ENCODE results near the gene ETS1. TPM values are rescaled to one million over a fixed set of nuclear protein-coding genes. Genes with fewer than 3 reads are reported as not detected.
A peak's percentile ranks its signal among the peaks of the same experiment; 100 is the strongest.

ETS1 gene
- total RNA-seq, 1 donor from 2014 or later = 517 TPM

DNA sequence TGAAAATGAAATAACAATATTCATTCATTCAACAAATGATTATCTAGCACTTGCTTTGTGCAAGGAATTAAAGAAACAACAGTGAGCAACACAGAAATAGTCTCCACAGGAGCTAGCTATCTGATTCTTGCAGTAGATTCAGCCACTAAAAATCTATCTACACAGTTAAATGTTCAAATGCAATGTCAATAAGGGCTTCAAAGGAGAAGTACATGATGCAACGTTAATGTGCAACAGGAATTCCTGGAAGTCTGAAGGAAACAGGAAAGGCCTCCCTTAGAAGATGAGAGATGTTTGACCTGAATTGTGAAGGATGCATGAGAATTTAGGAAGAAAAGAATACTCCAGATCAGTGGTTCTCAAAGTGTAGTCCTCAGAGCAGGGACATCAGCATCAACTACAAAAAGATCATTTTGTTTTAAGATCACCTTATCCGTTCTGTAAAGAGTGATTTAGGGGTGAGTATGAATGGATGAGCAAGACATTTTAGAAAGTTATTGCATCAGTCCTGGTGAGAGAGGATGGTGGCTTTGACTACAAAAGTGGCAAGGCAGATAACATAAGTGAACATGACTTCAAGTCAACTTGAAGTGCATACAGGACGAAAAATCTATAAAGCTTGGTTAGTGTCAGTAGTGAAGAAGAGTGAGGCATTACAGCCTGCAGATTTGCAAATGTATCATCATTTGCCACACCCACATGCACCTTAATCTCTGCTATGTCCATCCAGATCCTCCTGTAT, 96.0 kb downstream of the ETS1 start:
- intact Hi-C loops (cut with micrococcal nuclease) = loop anchor here (1.0 to 5.0 kb wide), 2 partner anchors 8 to 319 kb away; no protein-coding TSS in a partner anchor
- H3K9me3 Mint-ChIP-seq = no peaks in the 10 kb centered on the region
- H3K27ac Mint-ChIP-seq = peak overlapping the region; percentile 92
- H3K4me3 Mint-ChIP-seq (ENCODE audit: low read depth) = peak overlapping the region; percentile 68
- H3K4me1 Mint-ChIP-seq (ENCODE audit: low read depth) = peaks cover 90% of the 10 kb centered on the region
- H3K27me3 Mint-ChIP-seq (ENCODE audit: low read depth) = no peaks in the 10 kb centered on the region
- DNase-seq (ENCODE audit: low spot score) = no peak
- peaks cover 94% of the 10 kb centered on the region for H3K36me3 Mint-ChIP-seq (ENCODE audit: low read depth)

DNA sequence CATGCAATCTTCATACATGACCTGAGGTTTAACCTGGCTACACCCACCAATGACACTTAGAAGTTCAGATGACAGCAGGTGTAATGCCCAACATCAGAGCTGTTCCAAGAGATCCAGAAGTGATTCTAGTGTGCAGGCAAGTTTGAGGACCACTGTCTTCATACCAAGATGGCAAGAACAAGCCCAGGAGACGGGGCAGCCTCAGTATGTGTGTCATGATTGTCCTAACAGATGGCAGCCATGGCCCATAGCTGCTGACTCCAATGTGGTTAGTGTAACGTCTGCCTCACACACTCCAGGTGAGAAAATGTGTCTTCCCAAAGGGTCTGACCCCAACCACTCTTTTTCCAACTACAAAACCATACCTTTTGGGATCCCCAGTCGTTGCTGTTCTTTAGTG, 97.3 kb downstream of the ETS1 start:
- peak overlapping the region; percentile 68 for H3K27ac Mint-ChIP-seq
- DNase-seq (ENCODE audit: low spot score) = no peak
- peaks cover 94% of the 10 kb centered on the region for H3K36me3 Mint-ChIP-seq (ENCODE audit: low read depth)
- H3K27me3 Mint-ChIP-seq (ENCODE audit: low read depth) = no peaks in the 10 kb centered on the region
- H3K9me3 Mint-ChIP-seq = no peaks in the 10 kb centered on the region
- intact Hi-C loops (cut with micrococcal nuclease) = loop anchor here (5.0 kb wide), 1 partner anchor 318 kb away; no protein-coding TSS in a partner anchor
- peaks cover 90% of the 10 kb centered on the region for H3K4me1 Mint-ChIP-seq (ENCODE audit: low read depth)
- peak overlapping the region; percentile 38 for H3K4me3 Mint-ChIP-seq (ENCODE audit: low read depth)

DNA sequence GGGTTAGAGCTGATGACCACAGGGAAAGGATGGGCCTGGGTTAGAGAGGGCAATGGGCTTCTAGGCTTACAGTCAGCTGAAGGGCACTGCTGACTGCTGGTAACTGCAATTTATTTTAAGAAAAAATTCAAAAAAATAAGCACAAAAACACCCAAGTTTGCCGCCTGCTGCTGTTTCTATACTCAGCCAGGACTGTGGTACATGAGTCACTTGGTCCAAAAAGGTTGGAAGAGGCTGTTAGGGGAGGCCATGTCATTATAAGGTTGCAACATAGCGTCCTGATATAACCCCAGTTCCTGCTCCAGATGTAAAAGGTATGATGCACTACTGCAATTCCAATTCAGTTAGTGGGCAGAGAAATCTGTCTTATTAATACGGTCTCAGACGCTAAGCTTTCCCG, 98.9 kb downstream of the ETS1 start:
- peak overlapping the region; percentile 42 for H3K4me3 Mint-ChIP-seq (ENCODE audit: low read depth)
- peaks cover 91% of the 10 kb centered on the region for H3K4me1 Mint-ChIP-seq (ENCODE audit: low read depth)
- peak overlapping the region; percentile 68 for H3K27ac Mint-ChIP-seq
- H3K36me3 Mint-ChIP-seq (ENCODE audit: low read depth) = peaks cover 96% of the 10 kb centered on the region
- no peaks in the 10 kb centered on the region for H3K9me3 Mint-ChIP-seq
- no peaks in the 10 kb centered on the region for H3K27me3 Mint-ChIP-seq (ENCODE audit: low read depth)
- no peak for DNase-seq (ENCODE audit: low spot score)
- intact Hi-C loops (cut with micrococcal nuclease) = loop anchor here (1.0 kb wide), 1 partner anchor 9 kb away; no protein-coding TSS in a partner anchor

DNA sequence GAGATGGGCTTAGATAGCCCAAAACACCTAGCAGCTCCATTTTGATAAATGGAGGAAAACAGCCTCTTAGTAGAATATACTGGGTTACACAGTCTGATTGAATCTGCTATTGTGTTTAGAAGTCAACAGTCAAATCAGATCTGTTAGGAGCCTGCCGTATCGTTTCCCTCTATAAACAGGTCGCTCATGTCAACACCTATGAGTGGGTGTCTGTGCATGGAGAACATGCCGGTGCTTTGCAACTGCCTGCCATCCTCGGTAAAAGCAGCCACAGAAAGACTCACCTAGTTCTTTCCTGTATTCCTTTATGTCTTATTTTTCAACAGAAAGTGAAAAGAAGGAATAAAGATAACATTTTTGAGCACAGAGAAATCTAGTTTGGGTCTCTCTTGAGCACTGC, 99.4 kb downstream of the ETS1 start:
- no peak for DNase-seq (ENCODE audit: low spot score)
- intact Hi-C loops (cut with micrococcal nuclease) = loop anchor here (1.0 kb wide), 1 partner anchor 9 kb away; no protein-coding TSS in a partner anchor
- H3K4me3 Mint-ChIP-seq (ENCODE audit: low read depth) = peak overlapping the region; percentile 42
- peak overlapping the region; percentile 68 for H3K27ac Mint-ChIP-seq
- H3K4me1 Mint-ChIP-seq (ENCODE audit: low read depth) = peaks cover 91% of the 10 kb centered on the region
- H3K36me3 Mint-ChIP-seq (ENCODE audit: low read depth) = peaks cover 96% of the 10 kb centered on the region
- H3K9me3 Mint-ChIP-seq = no peaks in the 10 kb centered on the region
- H3K27me3 Mint-ChIP-seq (ENCODE audit: low read depth) = no peaks in the 10 kb centered on the region

DNA sequence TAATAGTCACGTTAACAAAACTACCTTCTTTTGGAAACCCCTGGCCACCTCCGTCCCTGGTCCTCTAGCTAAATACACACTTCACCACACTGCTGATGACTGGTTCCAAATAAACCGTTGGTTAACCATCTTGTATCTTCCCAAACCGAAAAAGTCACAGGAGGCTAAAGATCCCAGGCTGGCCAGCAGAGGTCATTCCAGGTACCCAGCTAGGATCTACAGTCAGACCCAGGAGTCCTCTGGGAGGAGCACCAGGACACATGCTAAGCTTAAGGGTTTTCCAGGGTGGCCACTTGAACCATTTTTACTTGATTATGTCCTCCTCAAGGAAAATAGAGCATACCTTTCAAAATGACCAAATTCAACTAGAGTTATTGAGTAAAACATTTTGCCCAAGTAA, 103.2 kb downstream of the ETS1 start:
- Mint-ChIP-seq H3K27me3 (ENCODE audit: low read depth) (no peaks in the 10 kb centered on the region), H3K36me3 (ENCODE audit: low read depth) (peaks cover 98% of the 10 kb centered on the region), H3K9me3 (no peaks in the 10 kb centered on the region), H3K4me3 (ENCODE audit: low read depth) (peak overlapping the region; percentile 62), H3K27ac (peak overlapping the region; percentile 95), H3K4me1 (ENCODE audit: low read depth) (peaks cover 91% of the 10 kb centered on the region)
- intact Hi-C loops (cut with micrococcal nuclease) = loop anchor here (5.0 kb wide), 1 partner anchor 208 kb away; the partner anchor contains the start of gene FLI1
- DNase-seq (ENCODE audit: low spot score) = no peak

DNA sequence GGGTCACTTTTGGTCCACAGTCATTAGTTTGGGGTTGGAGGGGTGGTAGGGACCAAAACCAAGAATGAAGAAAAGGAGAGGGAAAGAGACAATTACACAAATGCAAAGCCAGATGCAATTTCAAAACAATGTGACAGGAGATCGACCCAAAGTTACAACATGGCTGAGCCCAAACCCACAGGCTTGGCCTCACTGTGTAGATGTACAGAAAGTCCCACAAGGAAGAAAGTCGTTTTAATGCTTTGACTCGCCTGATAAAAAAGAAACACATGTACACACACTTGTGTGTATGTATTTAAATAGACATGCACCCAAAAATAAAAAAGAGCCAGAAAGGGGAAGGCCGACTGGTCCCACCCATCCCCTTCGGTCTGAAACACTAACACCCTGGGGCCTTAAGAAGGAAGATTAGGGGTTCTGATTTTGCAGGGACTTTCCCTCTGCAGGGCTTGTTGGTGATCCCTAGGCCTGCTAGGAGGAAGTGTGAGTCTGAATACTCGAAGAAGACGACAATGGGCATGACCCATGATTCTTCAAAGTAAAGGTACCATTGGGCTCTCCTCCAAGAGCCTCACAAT, 104.1 kb downstream of the ETS1 start:
- Mint-ChIP-seq H3K27me3 (ENCODE audit: low read depth) (no peaks in the 10 kb centered on the region), H3K4me1 (ENCODE audit: low read depth) (peaks cover 92% of the 10 kb centered on the region), H3K36me3 (ENCODE audit: low read depth) (peaks cover 98% of the 10 kb centered on the region), H3K9me3 (no peaks in the 10 kb centered on the region), H3K27ac (peak overlapping the region; percentile 95), H3K4me3 (ENCODE audit: low read depth) (peak overlapping the region; percentile 75)
- intact Hi-C loops (cut with micrococcal nuclease) = loop anchor here (1.0 to 5.0 kb wide), 4 partner anchors 8 to 209 kb away; partner anchors contain the start of gene FLI1
- no peak for DNase-seq (ENCODE audit: low spot score)

DNA sequence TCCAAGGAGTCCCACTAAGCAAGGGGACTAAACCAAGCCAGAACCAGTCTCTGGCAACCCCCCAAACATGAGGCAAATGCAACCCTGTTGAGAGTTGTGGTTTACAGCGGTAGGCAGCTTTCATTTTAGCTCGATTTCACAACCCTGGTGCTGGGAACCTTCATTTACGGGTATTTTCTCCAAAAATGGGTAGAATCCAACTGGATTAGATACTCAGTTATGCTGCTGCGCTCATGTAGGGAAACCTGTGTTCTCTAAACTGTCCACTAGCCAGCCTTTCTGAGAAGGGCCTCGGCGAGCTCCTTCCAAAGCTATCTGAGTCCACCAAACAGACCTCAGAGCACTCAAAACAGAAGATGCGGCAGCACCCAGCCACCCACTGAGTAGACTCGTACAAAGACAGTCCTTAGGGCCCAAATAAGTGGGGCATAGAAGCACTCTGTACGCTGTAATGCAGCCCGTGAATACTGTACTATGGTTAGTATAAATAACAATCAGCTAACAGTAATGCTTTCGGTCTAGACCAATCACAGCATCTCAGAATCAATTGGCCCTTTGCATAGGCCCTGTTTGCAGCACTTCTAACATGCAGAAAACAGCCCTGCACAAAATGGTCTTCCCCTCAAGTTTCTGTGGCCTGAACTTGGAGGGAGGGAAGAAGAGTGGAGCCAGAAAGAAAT, 104.7 kb downstream of the ETS1 start:
- H3K36me3 Mint-ChIP-seq (ENCODE audit: low read depth) = peaks cover 98% of the 10 kb centered on the region
- H3K27ac Mint-ChIP-seq = peak overlapping the region; percentile 95
- H3K4me1 Mint-ChIP-seq (ENCODE audit: low read depth) = peaks cover 91% of the 10 kb centered on the region
- peak overlapping the region; percentile 75 for H3K4me3 Mint-ChIP-seq (ENCODE audit: low read depth)
- DNase-seq (ENCODE audit: low spot score) = no peak
- intact Hi-C loops (cut with micrococcal nuclease) = loop anchor here (1.0 to 5.0 kb wide), 5 partner anchors 9 to 210 kb away; partner anchors contain the start of gene FLI1
- H3K27me3 Mint-ChIP-seq (ENCODE audit: low read depth) = no peaks in the 10 kb centered on the region
- H3K9me3 Mint-ChIP-seq = no peaks in the 10 kb centered on the region

DNA sequence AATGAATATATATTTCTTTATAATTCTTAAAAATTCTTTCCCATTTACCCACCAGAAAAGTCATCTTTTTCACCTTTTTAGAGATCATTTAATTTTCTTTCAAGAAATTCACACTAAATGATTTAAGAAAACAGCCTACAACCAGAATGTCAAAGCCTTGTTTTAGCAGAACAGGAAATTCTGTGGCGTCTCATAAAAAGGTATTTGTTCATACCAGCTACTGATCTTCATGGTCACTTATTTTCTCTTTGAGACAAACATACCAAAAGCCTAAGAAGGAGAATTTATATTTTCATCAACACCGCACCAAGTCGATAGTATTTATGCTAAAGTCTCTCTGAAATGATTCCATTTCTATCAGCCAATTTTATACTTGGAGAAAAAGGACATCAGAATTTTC, 105.3 kb downstream of the ETS1 start:
- peaks cover 100% of the 10 kb centered on the region for H3K36me3 Mint-ChIP-seq (ENCODE audit: low read depth)
- H3K9me3 Mint-ChIP-seq = no peaks in the 10 kb centered on the region
- H3K4me1 Mint-ChIP-seq (ENCODE audit: low read depth) = peaks cover 95% of the 10 kb centered on the region
- peak overlapping the region; percentile 95 for H3K27ac Mint-ChIP-seq
- intact Hi-C loops (cut with micrococcal nuclease) = loop anchor here (1.0 to 5.0 kb wide), 4 partner anchors 10 to 210 kb away; partner anchors contain the start of gene FLI1
- no peaks in the 10 kb centered on the region for H3K27me3 Mint-ChIP-seq (ENCODE audit: low read depth)
- H3K4me3 Mint-ChIP-seq (ENCODE audit: low read depth) = peak overlapping the region; percentile 75
- no peak for DNase-seq (ENCODE audit: low spot score)

DNA sequence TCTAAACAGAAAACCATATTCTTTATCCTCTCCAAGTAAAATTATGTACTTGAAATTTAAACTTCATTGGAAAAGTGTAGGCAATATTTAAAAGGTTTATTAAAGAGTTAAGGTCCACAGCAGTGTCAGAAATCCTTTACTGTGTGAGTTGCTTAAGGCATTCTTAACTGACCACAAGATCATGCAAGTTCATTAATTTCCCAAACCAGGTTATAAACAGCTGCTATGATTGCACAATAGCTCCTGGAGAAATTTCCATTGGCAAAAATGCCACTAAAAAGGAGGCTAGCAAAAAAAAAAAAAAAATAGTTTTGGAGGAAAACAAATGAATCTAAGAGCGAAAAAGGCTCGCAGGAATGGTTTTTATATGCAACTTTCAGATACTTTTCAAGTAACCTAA, 106.2 kb downstream of the ETS1 start:
- intact Hi-C loops (cut with micrococcal nuclease) = loop anchor here (5.0 kb wide), 1 partner anchor 211 kb away; the partner anchor contains the start of gene FLI1
- no peak for DNase-seq (ENCODE audit: low spot score)
- Mint-ChIP-seq H3K4me3 (ENCODE audit: low read depth) (peak overlapping the region; percentile 75), H3K27ac (peak overlapping the region; percentile 95), H3K9me3 (no peaks in the 10 kb centered on the region), H3K4me1 (ENCODE audit: low read depth) (peaks cover 95% of the 10 kb centered on the region), H3K27me3 (ENCODE audit: low read depth) (no peaks in the 10 kb centered on the region), H3K36me3 (ENCODE audit: low read depth) (peaks cover 100% of the 10 kb centered on the region)

DNA sequence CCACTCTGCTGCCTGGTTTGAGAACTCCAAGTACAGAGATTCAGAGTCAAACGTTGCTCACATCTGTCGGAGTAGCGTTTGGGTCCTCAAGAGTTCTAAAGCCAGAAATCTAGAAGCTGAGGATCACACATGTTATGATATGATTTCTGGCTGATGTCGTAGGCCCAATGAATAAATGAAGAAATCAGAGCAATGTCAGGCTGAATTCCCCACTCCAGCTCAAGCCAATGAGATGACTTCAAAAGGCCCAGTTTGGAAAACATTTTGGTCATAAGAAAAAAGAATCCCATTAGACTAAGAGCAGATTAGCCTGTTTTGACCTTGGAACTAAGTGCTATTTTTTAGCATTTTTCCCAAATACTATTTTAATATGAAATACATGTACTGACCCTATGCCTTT, 106.7 kb downstream of the ETS1 start:
- DNase-seq (ENCODE audit: low spot score) = no peak
- intact Hi-C loops (cut with micrococcal nuclease) = loop anchor here (5.0 kb wide), 1 partner anchor 212 kb away; the partner anchor contains the start of gene FLI1

DNA sequence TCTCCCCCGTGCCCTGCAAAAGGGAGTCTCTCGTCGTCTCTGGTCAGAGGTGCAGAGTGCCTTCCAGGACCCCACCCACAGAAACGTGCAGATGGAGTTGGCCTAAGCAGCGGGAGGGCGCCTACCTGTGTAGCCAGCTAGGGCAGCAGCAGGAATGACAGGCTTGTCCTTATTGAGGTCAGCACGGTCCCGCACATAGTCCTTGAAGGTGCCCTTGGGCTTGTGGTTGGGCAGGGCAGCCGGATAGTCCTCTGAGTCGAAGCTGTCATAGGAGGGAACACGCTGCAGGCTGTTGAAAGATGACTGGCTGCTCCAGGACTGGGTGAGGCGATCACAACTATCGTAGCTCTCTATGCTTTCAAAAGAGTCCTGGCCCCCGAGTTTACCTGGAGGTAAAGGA, 107.3 kb downstream of the ETS1 start:
- Mint-ChIP-seq H3K27me3 (ENCODE audit: low read depth) (no peaks in the 10 kb centered on the region), H3K9me3 (no peaks in the 10 kb centered on the region), H3K36me3 (ENCODE audit: low read depth) (peaks cover 100% of the 10 kb centered on the region), H3K4me1 (ENCODE audit: low read depth) (peaks cover 95% of the 10 kb centered on the region), H3K4me3 (ENCODE audit: low read depth) (peak overlapping the region; percentile 75), H3K27ac (peak overlapping the region; percentile 95)
- DNase-seq (ENCODE audit: low spot score) = no peak
- intact Hi-C loops (cut with micrococcal nuclease) = loop anchor here (5.0 kb wide), 1 partner anchor 212 kb away; the partner anchor contains the start of gene FLI1

More for the DNA sequence above, 106.7 kb downstream of the ETS1 start:
- peaks cover 100% of the 10 kb centered on the region for H3K36me3 Mint-ChIP-seq (ENCODE audit: low read depth)
- peak overlapping the region; percentile 95 for H3K27ac Mint-ChIP-seq
- no peaks in the 10 kb centered on the region for H3K9me3 Mint-ChIP-seq
- no peaks in the 10 kb centered on the region for H3K27me3 Mint-ChIP-seq (ENCODE audit: low read depth)
- H3K4me1 Mint-ChIP-seq (ENCODE audit: low read depth) = peaks cover 95% of the 10 kb centered on the region
- peak overlapping the region; percentile 75 for H3K4me3 Mint-ChIP-seq (ENCODE audit: low read depth)

DNA sequence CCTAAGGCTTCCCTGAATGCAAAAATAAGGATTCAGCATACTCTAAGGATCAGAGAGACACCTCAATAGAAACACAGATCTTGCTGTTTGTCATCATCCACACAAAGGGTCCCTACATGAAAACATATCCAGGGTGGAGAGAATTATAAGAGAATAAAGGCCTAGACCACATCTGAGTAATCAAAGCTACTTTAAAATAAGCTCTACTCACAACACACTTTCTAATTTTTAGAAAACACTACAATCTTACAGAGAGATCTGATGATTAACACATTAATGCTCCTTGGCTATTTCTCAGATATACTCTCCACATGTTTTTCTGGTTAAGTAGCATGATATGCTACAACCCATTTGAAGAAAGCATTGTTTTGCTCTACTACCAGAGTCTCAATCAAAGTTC, 108.2 kb downstream of the ETS1 start:
- Mint-ChIP-seq H3K4me1 (ENCODE audit: low read depth) (peaks cover 96% of the 10 kb centered on the region), H3K27ac (peak overlapping the region; percentile 95), H3K4me3 (ENCODE audit: low read depth) (peak overlapping the region; percentile 75), H3K36me3 (ENCODE audit: low read depth) (peaks cover 100% of the 10 kb centered on the region), H3K27me3 (ENCODE audit: low read depth) (no peaks in the 10 kb centered on the region), H3K9me3 (no peaks in the 10 kb centered on the region)
- intact Hi-C loops (cut with micrococcal nuclease) = loop anchor here (1.0 kb wide), 1 partner anchor 9 kb away; no protein-coding TSS in a partner anchor
- DNase-seq (ENCODE audit: low spot score) = no peak

Data from activated T-helper 2 cell treated with anti-CD3 and anti-CD28 coated beads, Interferon-gamma antibody, Interleukin-2, Interleukin-4, amounts not matched to agents 10 μg/mL and 5 μg/mL and 100 μg/mL, durations not matched to agents 14 hours and 24 hours and 36 hours (primary cell).